GM12875 (cell line): ENCODE data around the gene ABHD17A.

ENCODE experiments used
- H3K4me3 ChIP-seq: one replicate; pipeline ENCODE4 v1.5.1; 2011; ENCODE audit warnings: low read depth, low read length, control low read depth
- TF ChIP-seq, protein P1 (sequence below): IDR thresholded peaks from 2 replicates; pipeline ENCODE4 v1.5.1; 2011; ENCODE audit warnings: low read depth, mild to moderate bottlenecking, control low read depth, inconsistent platforms, low read length, moderate library complexity, borderline replicate concordance; ENCODE audit not compliant: insufficient read depth

ABHD17A gene

GRCh38 chr19:1917926-1918325, 32.6 kb upstream of the ABHD17A start:
- TF ChIP-seq, protein P1, sequence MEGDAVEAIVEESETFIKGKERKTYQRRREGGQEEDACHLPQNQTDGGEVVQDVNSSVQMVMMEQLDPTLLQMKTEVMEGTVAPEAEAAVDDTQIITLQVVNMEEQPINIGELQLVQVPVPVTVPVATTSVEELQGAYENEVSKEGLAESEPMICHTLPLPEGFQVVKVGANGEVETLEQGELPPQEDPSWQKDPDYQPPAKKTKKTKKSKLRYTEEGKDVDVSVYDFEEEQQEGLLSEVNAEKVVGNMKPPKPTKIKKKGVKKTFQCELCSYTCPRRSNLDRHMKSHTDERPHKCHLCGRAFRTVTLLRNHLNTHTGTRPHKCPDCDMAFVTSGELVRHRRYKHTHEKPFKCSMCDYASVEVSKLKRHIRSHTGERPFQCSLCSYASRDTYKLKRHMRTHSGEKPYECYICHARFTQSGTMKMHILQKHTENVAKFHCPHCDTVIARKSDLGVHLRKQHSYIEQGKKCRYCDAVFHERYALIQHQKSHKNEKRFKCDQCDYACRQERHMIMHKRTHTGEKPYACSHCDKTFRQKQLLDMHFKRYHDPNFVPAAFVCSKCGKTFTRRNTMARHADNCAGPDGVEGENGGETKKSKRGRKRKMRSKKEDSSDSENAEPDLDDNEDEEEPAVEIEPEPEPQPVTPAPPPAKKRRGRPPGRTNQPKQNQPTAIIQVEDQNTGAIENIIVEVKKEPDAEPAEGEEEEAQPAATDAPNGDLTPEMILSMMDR, result no peak
- no peak overlapping the region for H3K4me3 ChIP-seq

GRCh38 chr19:1917146-1917545, 31.9 kb upstream of the ABHD17A start:
- no peak overlapping the region for H3K4me3 ChIP-seq
- TF ChIP-seq, protein P1, result no peak

GRCh38 chr19:1914826-1915341, 29.6 kb upstream of the ABHD17A start:
- TF ChIP-seq, protein P1, result no peak
- H3K4me3 ChIP-seq, result no peak overlapping the region

- H3K4me3 ChIP-seq, result no peak overlapping the region
- TF ChIP-seq, protein P1, result no peak
Measured at GRCh38 chr19:1913781-1914577, 28.7 kb upstream of the ABHD17A start.

DNA sequence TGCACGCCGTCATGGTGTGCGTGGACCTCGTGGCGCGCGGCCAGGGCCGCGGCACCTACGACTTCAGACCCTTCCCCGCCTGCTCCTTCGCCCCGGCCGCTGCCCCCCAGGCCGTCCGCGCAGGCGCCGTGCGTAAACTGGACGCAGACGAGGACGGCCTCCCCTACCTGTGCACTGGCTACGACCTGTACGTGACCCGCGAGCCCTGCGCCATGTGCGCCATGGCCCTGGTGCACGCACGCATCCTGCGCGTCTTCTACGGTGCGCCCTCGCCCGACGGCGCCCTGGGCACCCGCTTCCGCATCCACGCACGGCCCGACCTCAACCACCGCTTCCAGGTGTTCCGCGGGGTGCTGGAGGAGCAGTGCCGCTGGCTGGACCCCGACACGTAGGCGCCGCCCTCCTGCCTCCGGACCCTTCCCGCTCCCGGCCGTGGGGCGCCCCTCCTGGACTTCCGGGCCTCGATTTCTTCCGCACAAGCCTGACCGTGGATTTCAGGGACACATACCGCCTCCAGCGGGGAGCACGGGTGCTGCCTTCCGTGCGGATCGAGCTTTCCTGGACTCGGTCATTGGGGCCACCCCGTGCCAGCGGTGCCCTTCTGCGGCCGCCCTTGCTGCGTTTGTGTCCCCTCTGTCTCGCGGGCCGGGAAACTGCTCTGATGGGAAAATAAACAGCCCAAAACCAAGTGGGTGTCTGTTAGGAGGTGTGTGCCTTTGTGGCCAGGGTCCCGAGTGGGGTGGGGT, 27.6 kb upstream of the ABHD17A start:
- TF ChIP-seq, protein P1, result no peak
- H3K4me3 ChIP-seq, result no peak overlapping the region

DNA sequence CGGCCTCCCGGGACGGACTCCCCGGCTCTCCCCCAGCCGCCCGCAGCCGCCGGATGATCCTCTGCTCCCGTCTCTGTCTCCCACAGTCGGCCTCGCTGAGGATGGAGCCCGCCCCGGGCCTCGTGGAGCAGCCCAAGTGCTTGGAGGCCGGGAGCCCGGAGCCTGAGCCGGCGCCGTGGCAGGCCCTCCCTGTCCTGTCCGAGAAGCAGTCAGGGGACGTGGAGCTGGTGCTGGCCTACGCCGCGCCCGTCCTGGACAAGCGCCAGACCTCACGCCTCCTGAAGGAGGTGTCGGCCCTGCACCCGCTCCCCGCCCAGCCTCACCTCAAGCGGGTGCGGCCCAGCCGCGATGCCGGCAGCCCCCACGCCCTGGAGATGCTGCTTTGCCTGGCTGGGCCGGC, 26.7 kb upstream of the ABHD17A start:
- no peak overlapping the region for H3K4me3 ChIP-seq
- TF ChIP-seq, protein P1, result no peak
